GM23338 (cell line): Measurements from ENCODE around the gene MAPK7. TPM values are rescaled to one million over a fixed set of nuclear protein-coding genes. Genes with fewer than 3 reads are reported as not detected.

Source experiments
- ATAC-seq: fragments of 200-7000 bp; cut with Tn5 transposase; 3 replicates; pipeline ENCODE4 v1.9.1; 2020
- DNase-seq: peaks from one replicate; pipeline ENCODE4 v3.0.0-alpha.2; 2015; ENCODE audit warnings: low spot score
- H2AFZ ChIP-seq: fragments of 200-600 bp; sonication (generic); 2 replicates; pipeline ENCODE4 v1.8.0; 2016; ENCODE audit warnings: antibody characterized with exemption, mild to moderate bottlenecking, moderate library complexity
- H3F3A ChIP-seq: fragments of 200-600 bp; sonication (generic); replicated peaks from 2 replicates; pipeline ENCODE4 v1.8.0; 2017; ENCODE audit warnings: antibody characterized with exemption, mixed run types, low read depth
- H3K27ac ChIP-seq: fragments of 200-600 bp; sonication (generic); 2 replicates; pipeline ENCODE4 v1.6.1; 2016; ENCODE audit warnings: low read depth
- H3K27me3 ChIP-seq: fragments of 200-600 bp; sonication (generic); 2 replicates; pipeline ENCODE4 v1.8.0; 2016; ENCODE audit warnings: mild to moderate bottlenecking, mixed run types, moderate library complexity; ENCODE audit not compliant: insufficient read depth
- H3K36me3 ChIP-seq: fragments of 200-600 bp; sonication (generic); 2 replicates; pipeline ENCODE4 v1.8.0; 2016; ENCODE audit warnings: mild to moderate bottlenecking; ENCODE audit not compliant: insufficient read depth
- H3K4me1 ChIP-seq: fragments of 200-600 bp; sonication (generic); 2 replicates; pipeline ENCODE4 v1.8.0; 2016; ENCODE audit warnings: mild to moderate bottlenecking, moderate library complexity; ENCODE audit not compliant: insufficient read depth
- H3K4me2 ChIP-seq: fragments of 200-600 bp; sonication (generic); 2 replicates; pipeline ENCODE4 v1.7.1; 2017; ENCODE audit warnings: mixed run types
- H3K4me3 ChIP-seq: fragments of 200-600 bp; sonication (generic); 2 replicates; pipeline ENCODE4 v1.6.1; 2016; ENCODE audit warnings: mixed run types
- H3K79me2 ChIP-seq: fragments of 200-600 bp; sonication (generic); replicated peaks from 2 replicates; pipeline ENCODE4 v1.8.0; 2017; ENCODE audit warnings: mild to moderate bottlenecking; ENCODE audit not compliant: insufficient read depth
- H3K9me2 ChIP-seq: fragments of 200-600 bp; sonication (generic); 2 replicates; pipeline ENCODE4 v1.8.0; 2017; ENCODE audit not compliant: insufficient read depth
- H4K20me1 ChIP-seq: fragments of 200-600 bp; sonication (generic); replicated peaks from 2 replicates; pipeline ENCODE4 v1.8.0; 2017; ENCODE audit warnings: mild to moderate bottlenecking; ENCODE audit not compliant: insufficient read depth
- H3K27ac Mint-ChIP-seq: 2 replicates; pipeline ENCODE4 v1.8.0; 2020; ENCODE audit warnings: inconsistent platforms, mild to moderate bottlenecking, moderate library complexity, mixed read lengths
- H3K27me3 Mint-ChIP-seq: 3 replicates; pipeline ENCODE4 v1.8.0; 2022; ENCODE audit warnings: low read depth, mild to moderate bottlenecking, moderate library complexity, mixed read lengths, inconsistent platforms; ENCODE audit not compliant: insufficient read depth, poor library complexity
- H3K36me3 Mint-ChIP-seq: 3 replicates; pipeline ENCODE4 v1.8.0; 2021; ENCODE audit warnings: low read depth, mild to moderate bottlenecking, inconsistent platforms, moderate library complexity, mixed read lengths
- H3K4me1 Mint-ChIP-seq: 3 replicates; pipeline ENCODE4 v1.8.0; 2020; ENCODE audit warnings: mild to moderate bottlenecking, inconsistent platforms, mixed read lengths
- H3K4me3 Mint-ChIP-seq: 3 replicates; pipeline ENCODE4 v1.8.0; 2021; ENCODE audit warnings: moderate library complexity, mild to moderate bottlenecking, inconsistent platforms, mixed read lengths
- H3K9me3 Mint-ChIP-seq: 3 replicates; pipeline ENCODE4 v1.8.0; 2020; ENCODE audit warnings: moderate library complexity, mild to moderate bottlenecking, inconsistent platforms, mixed read lengths
- CREB1 ChIP-seq: fragments of 250-450 bp; sonication (Bioruptor Pico); IDR thresholded peaks from 2 replicates; pipeline ENCODE4 v1.5.0; 2020; ENCODE audit warnings: low read depth, mild to moderate bottlenecking, moderate library complexity
- CTCF ChIP-seq, 2 experiments: fragments of 200-600 bp in 1 of 2; sonication (generic) in 1 of 2; conservative IDR thresholded peaks; 2 replicates each; pipeline versions ENCODE4 v1.5.1 to v1.6.1; 2016 to 2017; ENCODE audit warnings: antibody characterized with exemption in 2 of 2, low read depth in 2 of 2, mild to moderate bottlenecking in 2 of 2, moderate library complexity in 1 of 2
- ETS1 ChIP-seq: IDR thresholded peaks from 2 replicates; pipeline ENCODE4 v1.6.1; 2016; ENCODE audit warnings: antibody characterized with exemption
- EZH2phosphoT487 ChIP-seq: fragments of 200-600 bp; sonication (generic); IDR thresholded peaks from one replicate; pipeline ENCODE4 v1.8.1; 2018; ENCODE audit warnings: antibody characterized with exemption; ENCODE audit not compliant: unreplicated experiment
- JUNB ChIP-seq: IDR thresholded peaks from one replicate; pipeline ENCODE4 v1.6.1; 2016; ENCODE audit warnings: antibody characterized with exemption; ENCODE audit not compliant: unreplicated experiment
- NANOG ChIP-seq: IDR thresholded peaks from 2 replicates; pipeline ENCODE4 v1.6.1; 2016; ENCODE audit warnings: antibody characterized with exemption, borderline replicate concordance
- POLR2AphosphoS5 ChIP-seq: IDR thresholded peaks from 2 replicates; pipeline ENCODE4 v1.6.1; 2016; ENCODE audit warnings: antibody characterized with exemption, low read depth
- REST ChIP-seq: IDR thresholded peaks from one replicate; pipeline ENCODE4 v1.6.1; 2018; ENCODE audit warnings: antibody characterized with exemption; ENCODE audit not compliant: unreplicated experiment
- STAT1 ChIP-seq: IDR thresholded peaks from one replicate; pipeline ENCODE4 v1.6.1; 2016; ENCODE audit warnings: antibody characterized with exemption; ENCODE audit not compliant: unreplicated experiment
- ZNF114 ChIP-seq: fragments of 250-450 bp; sonication (Bioruptor Pico); IDR thresholded peaks from 2 replicates; pipeline ENCODE4 v1.5.0; 2020; ENCODE audit warnings: mild to moderate bottlenecking, moderate library complexity
- ZNF331 ChIP-seq: fragments of 250-450 bp; sonication (Bioruptor Pico); IDR thresholded peaks from 2 replicates; pipeline ENCODE4 v1.5.0; 2020; ENCODE audit warnings: low read depth, mild to moderate bottlenecking, moderate library complexity
- polyA plus RNA-seq: library from polyadenylated mRNA; unstranded; fragments of >200 nt; fragmentation: Nextera tagmentation; extraction: Ambion mirVana; gene quantifications from 2 replicates; pipeline ENCODE4 v1.2.1, GENCODE V29; 2016
- total RNA-seq: library from RNA; depleted of rRNA; stranded (reverse); fragments of >200 nt; shearing (Covaris generic); gene quantifications from 2 replicates; pipeline ENCODE4 v1.2.3, GENCODE V29; 2014

MAPK7 gene
- total and polyA plus RNA-seq, 2 experiments from 2014 or later, result 15.5 to 53.1 TPM

GRCh38 chr17:19366637-19366972, 11.7 kb upstream of the MAPK7 start:
- Mint-ChIP-seq H3K4me1 (peaks cover 12% of the 10 kb centered on the region), H3K27ac (peak overlapping the region; percentile 32; the same call in 1 of the 2 replicates), H3K9me3 (no peaks in the 10 kb centered on the region; the same call in 2 of the 3 replicates), H3K4me3 (no peak overlapping the region), H3K36me3 (no peaks in the 10 kb centered on the region; the same call in 2 of the 3 replicates), H3K27me3 (peaks cover 6% of the 10 kb centered on the region)
- Histone ChIP-seq H3K4me3 (no peak overlapping the region), H3K79me2 (no peaks in the 10 kb centered on the region), H2AFZ (no peak overlapping the region), H3K4me2 (no peak overlapping the region), H4K20me1 (no peaks in the 10 kb centered on the region), H3K27ac (no peak overlapping the region), H3K4me1 (peaks cover 10% of the 10 kb centered on the region), H3K9me2 (no peaks in the 10 kb centered on the region), H3K27me3 (no peaks in the 10 kb centered on the region), H3F3A (no peaks in the 10 kb centered on the region), H3K36me3 (no peaks in the 10 kb centered on the region)
- ATAC-seq (no peak), DNase-seq (no peak)
- TF ChIP-seq CREB1 (CRISPR knock-in tag) (no peak), CTCF (conservative IDR thresholded peaks at IDR 0.05; ENCODE audit: low read depth in 2 of 2) (no peak), ZNF114 (CRISPR knock-in tag) (no peak), ETS1 (no peak), EZH2phosphoT487 (no peak), JUNB (no peak), POLR2AphosphoS5 (no peak), NANOG (no peak), REST (no peak)

- Histone ChIP-seq H3K27me3 (no peaks in the 10 kb centered on the region), H3K27ac (no peak overlapping the region), H3K79me2 (0 out of 2 replicates have a peak, but pooled peaks cover 3% of the 10 kb centered on the region), H3K4me3 (no peak overlapping the region), H3K4me2 (no peak overlapping the region), H3F3A (no peaks in the 10 kb centered on the region), H3K4me1 (peaks cover 9% of the 10 kb centered on the region), H4K20me1 (no peaks in the 10 kb centered on the region), H2AFZ (no peak overlapping the region), H3K36me3 (no peaks in the 10 kb centered on the region), H3K9me2 (no peaks in the 10 kb centered on the region)
- TF ChIP-seq ZNF114 (CRISPR knock-in tag) (no peak), ZNF331 (CRISPR knock-in tag) (no peak), CREB1 (CRISPR knock-in tag) (no peak), STAT1 (no peak), ETS1 (no peak)
- DNase-seq (no peak), ATAC-seq (no peak)
- H3K4me3 Mint-ChIP-seq, result no peak overlapping the region
- H3K27ac Mint-ChIP-seq, result no peak overlapping the region
- H3K9me3 Mint-ChIP-seq, result no peaks in the 10 kb centered on the region; the same call in 2 of the 3 replicates
- peaks cover 7% of the 10 kb centered on the region for H3K27me3 Mint-ChIP-seq
- peaks cover 18% of the 10 kb centered on the region for H3K4me1 Mint-ChIP-seq
- H3K36me3 Mint-ChIP-seq, result no peaks in the 10 kb centered on the region; the same call in 2 of the 3 replicates
Measured at GRCh38 chr17:19368229-19368628, 10.1 kb upstream of the MAPK7 start.
